ENCODE measurements around the gene ARHGAP15.

Gene ARHGAP15

DNA sequence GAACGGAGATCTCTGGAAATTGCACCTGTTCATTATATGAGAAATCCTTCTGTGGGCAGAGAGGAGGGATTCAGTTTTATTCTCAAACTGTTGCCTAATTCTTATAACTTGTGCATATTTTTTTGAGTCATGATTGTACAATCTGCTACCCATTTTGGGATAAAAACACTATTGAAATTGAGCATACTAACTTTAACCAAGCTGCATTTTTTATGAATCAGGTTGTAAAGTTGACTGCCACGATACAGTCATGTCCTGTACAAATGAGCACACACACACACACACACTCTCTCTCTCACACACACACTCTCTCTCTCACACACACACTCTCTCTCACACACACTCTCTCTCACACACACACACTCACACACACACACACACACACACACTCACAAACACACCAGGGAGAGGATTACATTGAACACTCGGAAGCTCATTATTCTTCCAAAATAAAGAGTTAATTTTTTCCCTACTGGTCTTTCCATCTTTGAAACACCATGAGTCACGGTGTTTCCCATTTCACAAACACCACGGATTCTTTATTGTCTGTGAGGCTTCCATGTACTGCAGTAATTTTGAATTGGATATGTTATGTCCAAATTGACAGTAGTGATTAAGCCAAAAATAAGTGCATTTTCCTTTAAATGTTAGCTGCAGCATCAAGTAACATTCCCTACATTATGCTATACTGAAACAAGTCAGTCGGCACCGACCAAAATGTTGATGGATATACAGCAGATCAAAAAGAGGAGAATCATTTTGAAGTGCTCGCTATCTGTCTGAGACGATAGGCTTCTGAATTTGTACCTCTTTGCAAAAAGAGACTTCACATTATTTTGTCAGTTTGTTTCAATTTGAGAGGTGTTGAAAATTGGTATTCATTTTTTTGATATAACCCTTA lies 216.9 kb downstream of the ARHGAP15 start:
- DNase-seq (ENCODE audit: low spot score) = no peak

GRCh38 chr2:143347271-143347695 lies 218.1 kb downstream of the ARHGAP15 start:
- DNase-seq (ENCODE audit: low spot score) = no peak

DNA sequence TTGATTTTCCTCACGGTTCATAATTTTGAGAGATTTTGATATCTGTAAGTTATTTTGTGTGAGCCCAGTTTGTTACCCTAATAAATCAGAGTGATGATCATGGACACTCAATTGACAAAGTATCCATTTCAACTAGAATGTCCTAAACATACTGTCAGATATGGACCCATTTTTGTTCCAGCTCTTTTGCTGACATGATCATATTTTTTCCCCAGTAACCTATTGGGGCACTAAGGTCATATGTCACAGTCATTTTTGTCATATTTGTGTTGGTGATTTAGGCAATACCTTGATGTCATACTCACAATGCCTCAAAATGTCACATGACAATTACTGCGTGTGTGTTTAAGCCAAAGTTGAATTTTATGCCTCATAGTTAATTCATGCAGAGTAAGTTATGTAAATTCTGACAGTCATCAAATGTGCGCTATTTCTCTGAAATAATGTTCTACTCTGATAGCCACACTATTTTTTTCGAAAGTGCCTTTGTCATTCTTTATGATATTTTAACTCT lies 218.7 kb downstream of the ARHGAP15 start:
- no peak for DNase-seq (ENCODE audit: low spot score)

- DNase-seq (ENCODE audit: low spot score) = no peak
Measured at GRCh38 chr2:143354050-143354750, 225.0 kb downstream of the ARHGAP15 start.

GRCh38 chr2:143355870-143356269 lies 226.7 kb downstream of the ARHGAP15 start:
- no peak for DNase-seq (ENCODE audit: low spot score)

DNA sequence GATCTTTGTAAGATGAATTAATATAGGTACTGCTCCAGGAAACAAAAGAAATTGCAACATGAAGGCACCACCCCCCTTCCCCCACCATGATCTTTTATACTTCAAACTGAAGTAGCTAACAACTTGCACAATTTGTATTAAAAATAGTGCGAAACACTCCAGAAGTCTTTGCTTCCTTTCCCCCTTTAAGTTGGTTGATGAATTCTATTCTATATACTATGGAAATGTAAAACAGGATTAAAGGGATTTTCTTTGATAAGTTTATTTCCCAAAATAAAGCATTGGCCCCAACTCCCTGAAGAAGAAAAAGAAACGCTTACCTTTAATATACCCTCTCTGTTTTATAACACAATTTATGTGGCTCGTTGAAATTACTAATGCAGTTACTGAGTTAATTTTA lies 227.1 kb downstream of the ARHGAP15 start:
- DNase-seq (ENCODE audit: low spot score) = no peak

- DNase-seq (ENCODE audit: low spot score) = no peak
Measured at GRCh38 chr2:143356736-143357446, 227.7 kb downstream of the ARHGAP15 start.

- DNase-seq (ENCODE audit: low spot score) = no peak
Measured at GRCh38 chr2:143357966-143358365, 228.7 kb downstream of the ARHGAP15 start.

- DNase-seq (ENCODE audit: low spot score) = no peak
Measured at GRCh38 chr2:143361346-143361745, 232.1 kb downstream of the ARHGAP15 start.

DNA sequence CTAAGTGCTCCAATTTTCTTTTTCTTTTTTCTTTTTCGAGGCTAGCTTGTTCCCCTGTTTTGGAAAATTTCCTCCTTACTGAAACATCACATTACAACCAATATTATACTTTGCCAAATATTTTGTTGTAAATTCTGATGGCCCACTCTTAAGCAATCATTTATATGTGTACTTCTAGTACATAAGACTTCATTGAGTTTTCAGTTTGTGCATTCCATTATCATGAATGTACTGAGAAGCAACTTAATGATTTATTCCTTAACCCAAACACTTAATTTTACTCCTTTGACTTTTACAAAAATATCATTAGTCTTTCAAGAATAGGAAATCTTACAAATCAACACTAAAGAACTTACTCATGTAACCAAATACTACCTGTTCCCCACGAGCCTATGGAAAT lies 242.4 kb downstream of the ARHGAP15 start:
- no peak for DNase-seq (ENCODE audit: low spot score)

DNA sequence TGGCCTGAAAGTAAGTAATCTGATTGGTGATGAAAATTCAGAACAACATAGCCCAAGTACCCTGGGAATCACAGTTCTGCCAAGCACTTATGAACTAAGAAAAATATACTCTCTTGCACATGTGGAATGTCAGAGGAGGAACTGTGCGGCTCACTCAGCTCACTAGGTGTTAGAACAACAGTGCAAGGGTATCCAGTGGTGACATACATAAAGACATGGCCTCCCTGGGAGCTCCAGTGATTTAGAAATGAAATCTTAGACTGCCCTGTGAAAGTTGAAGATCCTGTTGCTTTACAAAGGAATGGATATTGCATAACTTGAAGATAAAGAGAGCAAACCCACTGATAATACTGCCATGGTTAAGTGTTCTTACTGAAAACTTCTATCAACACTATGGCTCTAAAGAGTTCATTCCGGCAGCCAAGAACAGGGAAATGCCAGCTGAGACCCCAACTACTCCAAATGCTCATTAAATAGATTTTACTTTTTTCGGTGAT lies 246.2 kb downstream of the ARHGAP15 start:
- no peak for DNase-seq (ENCODE audit: low spot score)

DNA sequence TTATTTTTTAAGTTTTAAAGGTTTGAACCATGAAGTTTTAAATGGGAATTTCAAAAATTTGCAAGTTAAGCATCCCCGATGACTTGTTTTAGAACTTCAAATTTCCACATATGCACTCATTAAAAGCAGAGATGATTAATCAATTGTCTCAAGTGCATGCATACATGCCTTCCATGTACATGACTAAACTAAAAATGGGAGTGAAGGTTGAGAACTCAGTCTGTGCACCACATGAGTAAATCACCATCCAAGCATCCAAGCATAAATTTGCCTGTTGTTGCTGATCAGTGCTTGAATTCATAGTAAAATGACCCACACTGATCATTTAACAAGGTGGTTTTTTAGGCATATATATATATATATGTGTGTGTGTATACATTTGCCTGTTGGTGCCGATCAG lies 249.8 kb downstream of the ARHGAP15 start:
- DNase-seq (ENCODE audit: low spot score) = no peak

DNA sequence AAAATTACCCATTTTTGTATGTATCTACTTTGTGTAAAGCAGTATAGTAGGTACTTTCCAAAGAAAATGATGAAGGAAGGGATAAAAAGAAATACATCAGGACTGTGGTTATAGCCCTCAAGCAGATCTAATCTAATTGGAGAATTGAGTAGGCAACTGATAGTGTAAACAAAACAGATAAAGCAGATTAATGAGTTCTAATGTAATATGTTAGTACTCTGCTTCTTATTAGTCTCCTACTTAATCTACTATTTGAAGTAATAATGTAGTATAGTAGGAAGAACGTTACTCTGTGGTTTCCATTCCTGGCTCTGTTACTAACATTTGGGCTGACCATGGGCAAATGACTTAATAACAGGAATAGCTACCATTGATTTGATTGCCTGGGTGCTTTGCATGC lies 250.7 kb downstream of the ARHGAP15 start:
- no peak for DNase-seq (ENCODE audit: low spot score)

DNA sequence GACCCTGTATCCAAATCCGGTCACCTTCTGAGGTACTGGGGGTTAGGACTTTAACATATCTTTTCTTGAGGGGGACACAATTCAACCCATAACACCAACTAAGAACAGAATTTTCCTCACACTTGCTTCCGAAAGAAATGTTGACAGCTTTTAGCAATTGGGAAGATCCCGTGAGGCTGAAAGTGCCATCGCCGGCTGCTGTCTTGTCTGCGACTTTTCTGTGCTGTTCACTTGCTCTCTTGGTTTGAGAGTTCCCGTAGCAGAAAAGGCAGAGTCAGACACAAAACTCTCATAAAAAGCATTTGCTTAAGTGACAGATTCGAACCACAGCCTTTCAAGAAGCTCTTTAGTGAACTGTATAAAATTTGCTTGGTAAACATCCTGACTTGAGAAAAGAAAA lies 253.4 kb downstream of the ARHGAP15 start:
- no peak for DNase-seq (ENCODE audit: low spot score)

DNA sequence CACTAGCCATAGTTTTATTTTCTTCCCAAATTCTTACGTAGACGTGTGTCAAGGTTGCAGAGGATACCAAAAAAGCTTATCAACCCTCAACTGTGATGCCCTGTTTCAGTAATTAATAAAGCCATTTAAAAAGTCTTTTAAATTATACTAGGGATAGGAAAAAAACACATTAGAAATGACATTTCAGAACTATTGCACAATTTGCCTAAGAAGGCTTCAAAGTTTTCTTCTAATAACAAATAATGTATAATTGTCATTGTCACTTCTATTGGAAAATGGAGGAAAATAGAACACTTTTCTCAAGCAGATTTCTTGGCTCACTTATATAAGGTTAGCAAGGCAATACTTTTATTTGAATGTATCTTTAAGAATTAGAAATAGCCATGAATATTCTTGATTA lies 253.8 kb downstream of the ARHGAP15 start:
- DNase-seq (ENCODE audit: low spot score) = no peak

GRCh38 chr2:143384111-143384510 lies 254.9 kb downstream of the ARHGAP15 start:
- DNase-seq (ENCODE audit: low spot score) = no peak

- DNase-seq (ENCODE audit: low spot score) = no peak
Measured at GRCh38 chr2:143390171-143390570, 261.0 kb downstream of the ARHGAP15 start.

- DNase-seq (ENCODE audit: low spot score) = no peak
Measured at GRCh38 chr2:143392358-143392757, 263.1 kb downstream of the ARHGAP15 start.

DNA sequence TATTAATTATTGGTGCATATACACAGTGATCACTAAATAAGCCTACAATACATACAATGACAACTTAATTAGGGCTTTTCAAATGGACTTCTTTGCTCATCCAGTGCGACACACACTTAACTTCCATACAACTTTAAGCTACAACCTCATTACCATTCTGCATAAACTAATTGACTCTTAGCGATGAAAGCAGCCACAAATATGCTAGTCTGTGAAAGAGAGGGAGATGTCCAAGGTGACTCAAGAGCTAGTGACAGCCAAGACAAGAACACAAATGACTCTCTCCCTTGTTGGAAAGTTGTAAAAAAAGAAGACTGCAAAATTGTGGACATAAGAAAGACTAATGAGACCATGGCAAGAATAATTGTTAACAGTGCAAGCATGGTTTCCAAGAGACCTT lies 264.8 kb downstream of the ARHGAP15 start:
- DNase-seq (ENCODE audit: low spot score) = no peak

DNA sequence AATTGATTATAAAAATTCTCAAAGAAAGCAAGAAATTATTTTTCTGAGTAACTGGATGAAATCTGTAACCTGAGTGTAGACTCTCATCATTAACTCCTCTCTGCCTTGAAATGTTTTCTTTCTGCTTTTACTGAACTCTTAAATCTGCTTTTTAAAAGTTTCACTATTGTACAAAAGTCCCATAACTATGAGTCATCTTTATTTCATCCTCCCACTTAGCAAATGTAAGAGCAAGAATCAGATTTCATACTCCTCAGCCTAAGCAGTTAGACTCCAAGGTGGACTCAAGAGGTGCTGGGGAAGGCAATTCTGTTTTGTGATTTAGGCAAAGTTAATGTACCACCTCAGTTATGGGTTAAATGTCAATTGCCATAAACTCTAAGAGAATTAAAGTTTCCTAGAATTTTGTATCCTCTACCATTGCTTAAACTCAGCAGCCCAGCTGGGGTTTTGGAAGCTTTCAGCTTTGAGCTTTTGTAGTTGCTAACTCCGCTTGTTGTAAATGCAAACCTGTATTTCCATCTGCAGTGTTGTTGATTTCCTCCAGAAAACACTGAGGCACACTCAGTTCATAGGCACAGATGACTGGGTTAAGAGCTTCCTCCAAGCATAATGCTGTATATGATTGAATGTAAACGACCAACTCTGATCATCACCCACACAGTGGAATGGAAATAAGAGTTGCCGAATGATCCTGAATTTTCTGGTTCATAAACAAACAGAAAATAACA lies 268.8 kb downstream of the ARHGAP15 start:
- DNase-seq (ENCODE audit: low spot score) = no peak

DNA sequence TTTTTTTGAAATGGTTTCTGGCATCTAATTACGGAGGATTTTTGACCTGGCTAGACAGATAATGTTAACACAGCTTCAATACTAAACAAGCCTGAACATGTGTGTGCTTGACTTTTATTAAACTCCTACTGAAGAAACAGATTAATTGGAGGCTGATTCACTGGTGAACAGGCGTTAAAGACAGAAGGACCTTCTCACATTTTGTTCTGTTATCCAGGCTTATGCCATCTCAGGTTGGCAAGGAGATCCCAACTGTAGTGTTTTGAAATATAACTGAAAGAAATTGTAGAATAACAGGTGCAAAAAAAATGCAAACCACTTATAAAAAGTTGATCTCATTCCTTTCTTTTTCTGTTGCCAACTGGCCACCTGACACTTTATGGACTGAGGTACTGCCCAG lies 269.6 kb downstream of the ARHGAP15 start:
- DNase-seq (ENCODE audit: low spot score) = no peak

DNA sequence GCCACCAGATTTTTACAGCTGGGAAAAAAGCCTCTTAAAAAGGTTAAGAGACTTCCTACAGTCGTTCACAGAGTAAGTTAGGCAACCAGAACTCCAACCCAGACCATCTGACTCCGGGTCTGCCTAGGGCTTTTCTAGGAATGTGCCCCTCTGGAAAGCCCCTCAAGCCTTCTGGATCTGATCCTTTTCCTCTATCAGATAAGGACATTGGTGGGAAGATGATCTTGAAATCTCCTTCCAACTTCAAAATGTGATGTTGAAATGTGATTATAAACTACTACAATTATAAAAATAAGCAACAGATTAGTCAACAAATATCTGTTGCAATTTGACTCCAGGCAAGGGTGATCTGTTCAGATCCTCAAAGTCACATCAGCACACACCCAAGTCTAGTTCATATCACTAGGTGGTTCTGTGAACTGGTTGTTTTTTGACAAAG lies 270.4 kb downstream of the ARHGAP15 start:
- DNase-seq (ENCODE audit: low spot score) = no peak

Data from CD4-positive, alpha-beta T cell treated with Interleukin-15 for 4 hours (primary cell).